Hematopoietic multipotent progenitor cell treated with erythropoietin and hydrocortisone succinate and interleukin-3 and kit ligand, for 8 days (in vitro differentiated cells): ENCODE data around the gene TPM2.

Experiments
- DNase-seq: peaks from one replicate; pipeline ENCODE4 v3.0.0-alpha.2; 2015

Gene TPM2

GRCh38 chr9:35689542-35690293, at the start of gene TPM2:
Gene TPM2, minus strand, starts transcription at chr9:35689925. Its CDS starts 108 bp downstream, at chr9:35689817.
- DNase-seq, result no peak

GRCh38 chr9:35738924-35739323, 49.2 kb upstream of the TPM2 start:
- no peak for DNase-seq

DNA sequence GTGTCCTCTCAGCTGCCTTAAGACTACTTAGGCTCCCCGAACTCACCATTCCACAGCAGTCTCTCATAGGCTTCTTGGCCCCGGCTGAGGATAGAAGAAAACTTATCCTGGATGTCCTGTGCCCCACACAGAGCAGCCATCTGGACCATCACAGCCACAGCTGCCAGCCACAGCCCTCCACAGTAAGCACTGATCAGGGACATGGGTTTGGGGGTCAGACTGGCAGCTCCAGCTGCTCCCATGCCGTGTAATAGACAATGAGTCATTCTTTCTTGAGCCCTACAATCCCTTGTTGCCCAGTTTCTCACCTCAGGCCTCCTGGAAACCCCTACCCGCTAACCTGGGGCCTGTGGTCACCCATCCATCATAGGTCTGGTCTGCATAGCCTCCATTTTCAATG, 48.5 kb upstream of the TPM2 start:
- DNase-seq, result no peak

- no peak for DNase-seq
Measured at GRCh38 chr9:35737143-35737542, 47.4 kb upstream of the TPM2 start.

GRCh38 chr9:35736201-35736633, 46.5 kb upstream of the TPM2 start:
- DNase-seq, result peak; percentile 87

- no peak for DNase-seq
Measured at GRCh38 chr9:35734096-35734495, 44.4 kb upstream of the TPM2 start.

DNA sequence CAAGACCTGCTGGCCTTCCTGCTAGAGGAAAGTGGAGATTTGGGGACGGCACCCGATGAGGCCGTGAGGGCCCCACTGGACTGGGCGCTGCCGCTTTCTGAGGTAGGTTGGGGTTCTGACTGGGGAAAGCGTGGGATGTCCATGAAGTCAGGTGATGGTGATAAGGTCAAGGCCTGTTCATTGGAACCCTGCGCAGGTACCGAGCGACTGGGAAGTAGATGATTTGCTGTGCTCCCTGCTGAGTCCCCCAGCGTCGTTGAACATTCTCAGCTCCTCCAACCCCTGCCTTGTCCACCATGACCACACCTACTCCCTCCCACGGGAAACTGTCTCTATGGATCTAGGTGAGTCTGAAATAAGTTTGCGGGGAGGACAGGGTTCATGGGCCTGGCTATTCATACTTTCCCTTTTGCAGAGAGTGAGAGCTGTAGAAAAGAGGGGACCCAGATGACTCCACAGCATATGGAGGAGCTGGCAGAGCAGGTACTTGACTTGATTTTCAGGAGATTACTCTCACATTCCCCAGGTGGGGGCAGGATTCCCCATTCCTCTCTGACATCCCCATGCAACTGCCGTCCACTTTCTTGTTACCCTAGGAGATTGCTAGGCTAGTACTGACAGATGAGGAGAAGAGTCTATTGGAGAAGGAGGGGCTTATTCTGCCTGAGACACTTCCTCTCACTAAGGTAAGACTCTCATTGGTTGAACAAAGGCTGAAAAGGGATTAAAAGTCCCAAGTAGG, 43.2 kb upstream of the TPM2 start:
- peak; percentile 58 for DNase-seq

GRCh38 chr9:35732185-35732799, 42.6 kb upstream of the TPM2 start, which contains the start of the genes CREB3 and TLN1:
Gene CREB3, plus strand, starts transcription at chr9:35732666. Its CDS starts 107 bp downstream, at chr9:35732773.
Gene TLN1, minus strand, starts transcription at chr9:35732195. Its CDS starts 6,501 bp downstream, at chr9:35725694.
- peak; percentile 98 for DNase-seq

- peak; percentile 61 for DNase-seq
Measured at GRCh38 chr9:35731415-35732184, 41.9 kb upstream of the TPM2 start.

DNA sequence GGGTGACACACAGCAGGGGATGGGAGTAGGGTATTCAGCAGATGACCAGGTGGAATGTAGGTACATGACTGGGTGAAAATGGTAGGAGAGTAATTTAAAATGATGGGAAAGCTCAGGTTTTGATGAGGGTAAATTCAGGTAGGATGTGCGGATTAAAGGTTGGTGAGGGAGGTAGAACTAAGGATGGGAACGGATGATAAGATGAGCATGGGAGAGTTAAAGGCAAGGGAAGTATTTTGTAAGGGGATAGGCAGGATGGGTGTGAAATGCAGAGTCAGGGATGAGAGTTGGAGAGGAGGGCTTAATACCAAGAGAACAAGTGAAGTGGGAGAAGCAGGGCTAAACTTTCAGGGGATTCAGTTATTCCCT, 40.7 kb upstream of the TPM2 start:
- DNase-seq, result no peak

DNA sequence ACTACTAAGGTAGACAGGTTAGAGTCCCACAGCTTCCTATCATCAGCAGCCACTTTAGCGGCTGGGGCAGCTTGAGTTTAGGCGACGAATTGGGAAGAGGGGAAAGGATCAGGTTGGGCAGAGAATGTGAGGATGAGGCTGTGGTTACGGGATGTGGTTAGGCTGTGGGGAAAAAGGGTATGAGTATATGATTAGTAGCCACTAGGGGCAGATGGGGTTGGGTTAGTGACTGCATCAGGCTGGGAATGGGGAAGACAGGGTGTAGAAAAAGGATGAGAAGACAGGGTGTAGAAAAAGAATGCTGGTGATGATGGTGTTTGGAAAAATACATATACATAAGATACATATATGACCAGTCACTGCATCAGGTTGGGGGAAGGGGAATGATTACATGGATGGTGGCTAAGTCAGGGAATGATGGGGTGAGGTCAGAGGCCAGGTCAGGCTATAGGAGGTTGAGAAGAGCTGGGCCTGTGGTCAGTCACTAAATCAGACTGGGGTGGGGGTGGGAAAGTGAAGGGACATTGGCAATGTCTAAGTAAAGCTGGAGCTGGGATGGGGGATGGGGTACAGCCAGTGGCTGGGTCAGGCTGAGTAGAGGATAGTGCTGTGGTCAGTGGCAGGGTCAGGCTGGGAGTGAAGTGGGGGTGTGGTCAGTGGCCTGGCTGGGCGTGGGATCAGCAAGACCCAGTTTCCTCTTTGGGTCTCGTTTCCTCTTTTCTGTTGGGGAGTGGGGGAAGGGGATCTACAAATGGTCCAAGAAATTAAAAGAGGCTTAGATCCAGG, 40.2 kb upstream of the TPM2 start:
- peak; percentile 79 for DNase-seq

GRCh38 chr9:35729101-35729500, 39.4 kb upstream of the TPM2 start:
- DNase-seq, result no peak

GRCh38 chr9:35728041-35728971, 38.6 kb upstream of the TPM2 start:
- peak; percentile 94 for DNase-seq

DNA sequence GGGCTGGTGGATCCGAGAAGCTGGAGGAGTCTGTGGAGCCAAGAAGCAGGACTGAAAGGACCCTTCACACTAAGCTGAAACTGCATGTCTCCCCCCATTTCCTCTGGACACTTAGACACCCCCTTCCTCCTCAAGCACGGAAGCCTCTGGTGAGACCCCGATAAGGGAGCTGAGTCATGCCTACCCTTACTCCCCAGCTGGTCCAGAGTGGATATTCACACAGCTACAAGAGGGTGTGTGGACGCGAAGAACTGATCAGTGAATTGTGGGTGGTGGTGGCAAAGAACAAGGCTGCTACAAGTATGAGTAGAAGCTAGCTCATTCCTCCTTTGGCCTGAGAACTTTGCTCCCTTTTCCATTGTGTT, 37.9 kb upstream of the TPM2 start:
- DNase-seq, result peak; percentile 69

- DNase-seq, result peak; percentile 80
Measured at GRCh38 chr9:35726931-35727330, 37.2 kb upstream of the TPM2 start.

DNA sequence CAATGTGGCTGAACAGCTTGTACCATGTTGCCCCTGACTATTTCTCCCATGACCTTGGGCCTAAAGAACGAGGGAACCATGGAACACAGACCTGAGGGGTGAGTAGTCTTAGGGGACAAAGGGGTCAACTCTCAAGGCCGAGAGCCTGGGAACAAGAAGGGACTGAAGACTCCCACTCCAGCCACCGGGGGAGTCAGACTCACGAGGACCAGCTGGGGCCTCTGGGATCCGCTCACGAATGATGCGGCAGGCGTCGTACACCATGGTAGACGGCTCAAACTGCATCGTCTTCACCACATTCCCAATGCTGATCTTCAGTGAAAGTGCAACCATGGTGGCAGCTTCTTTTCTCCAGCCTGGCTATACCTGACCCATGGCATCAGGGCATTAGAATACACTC, 35.6 kb upstream of the TPM2 start:
- DNase-seq, result no peak

DNA sequence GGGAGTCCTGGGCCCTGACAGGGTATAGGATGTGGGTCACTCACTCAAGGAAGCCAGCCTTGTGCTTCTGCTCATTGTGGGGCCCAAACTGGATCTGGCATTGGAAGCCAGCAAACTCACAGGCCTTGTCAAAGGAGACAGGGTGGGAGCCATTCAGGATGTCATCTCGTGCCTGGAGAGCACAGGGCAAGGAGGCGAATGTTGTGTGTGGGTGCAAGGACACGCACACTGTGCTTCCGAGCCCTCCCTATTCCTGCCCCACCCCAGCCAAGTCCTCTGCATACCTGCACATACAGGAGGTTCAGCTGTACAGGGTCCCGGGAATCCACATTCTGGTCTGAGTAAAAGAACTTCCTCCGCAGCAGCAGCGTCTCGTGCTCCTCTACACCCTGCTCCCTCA, 34.2 kb upstream of the TPM2 start:
- no peak for DNase-seq

- DNase-seq, result no peak
Measured at GRCh38 chr9:35723426-35723825, 33.7 kb upstream of the TPM2 start.

- DNase-seq, result no peak
Measured at GRCh38 chr9:35719546-35719945, 29.8 kb upstream of the TPM2 start.

GRCh38 chr9:35718721-35719511, 29.2 kb upstream of the TPM2 start:
- DNase-seq, result no peak
